ENCODE results near the gene HYKK.

DNA sequence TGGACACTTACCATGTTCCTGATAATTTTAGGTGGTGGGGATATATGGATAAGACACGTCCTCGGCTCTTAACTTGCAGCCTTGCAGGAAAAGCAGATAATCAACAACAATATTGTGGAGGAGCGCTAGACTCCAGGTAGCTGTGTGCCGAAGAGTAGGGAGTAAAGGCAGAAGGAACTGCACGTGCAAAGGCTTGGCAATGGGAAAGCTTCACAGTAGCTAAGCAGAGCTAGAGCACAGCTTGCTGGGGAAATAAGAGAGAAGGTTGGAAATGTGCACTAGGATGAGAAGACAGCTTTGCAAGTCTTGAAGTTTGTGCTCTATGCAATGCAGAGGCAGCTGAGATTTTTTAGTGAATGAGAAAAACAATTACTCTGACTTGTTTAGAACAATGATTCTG, 45.2 kb downstream of the HYKK start:
- TF ChIP-seq, protein P1, sequence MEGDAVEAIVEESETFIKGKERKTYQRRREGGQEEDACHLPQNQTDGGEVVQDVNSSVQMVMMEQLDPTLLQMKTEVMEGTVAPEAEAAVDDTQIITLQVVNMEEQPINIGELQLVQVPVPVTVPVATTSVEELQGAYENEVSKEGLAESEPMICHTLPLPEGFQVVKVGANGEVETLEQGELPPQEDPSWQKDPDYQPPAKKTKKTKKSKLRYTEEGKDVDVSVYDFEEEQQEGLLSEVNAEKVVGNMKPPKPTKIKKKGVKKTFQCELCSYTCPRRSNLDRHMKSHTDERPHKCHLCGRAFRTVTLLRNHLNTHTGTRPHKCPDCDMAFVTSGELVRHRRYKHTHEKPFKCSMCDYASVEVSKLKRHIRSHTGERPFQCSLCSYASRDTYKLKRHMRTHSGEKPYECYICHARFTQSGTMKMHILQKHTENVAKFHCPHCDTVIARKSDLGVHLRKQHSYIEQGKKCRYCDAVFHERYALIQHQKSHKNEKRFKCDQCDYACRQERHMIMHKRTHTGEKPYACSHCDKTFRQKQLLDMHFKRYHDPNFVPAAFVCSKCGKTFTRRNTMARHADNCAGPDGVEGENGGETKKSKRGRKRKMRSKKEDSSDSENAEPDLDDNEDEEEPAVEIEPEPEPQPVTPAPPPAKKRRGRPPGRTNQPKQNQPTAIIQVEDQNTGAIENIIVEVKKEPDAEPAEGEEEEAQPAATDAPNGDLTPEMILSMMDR (IDR thresholded peaks at IDR 0.05): no peak
- TF ChIP-seq EZH2 (IDR thresholded peaks at IDR 0.05; ENCODE audit: borderline replicate concordance, insufficient read depth, low read depth, low read length, poor library complexity, severe bottlenecking): no peak
